ENCODE results near the gene LYAR. TPM values are rescaled to one million over a fixed set of nuclear protein-coding genes. Genes with fewer than 3 reads are reported as not detected.

Gene LYAR
- total and polyA plus RNA-seq, 2 of the 13 experiments (the other 11 are each of a cell fraction or from before 2014, with no cell fraction given): 7.8 to 94.2 TPM

GRCh38 chr4:4260185-4260751 is 29.7 kb downstream of the LYAR start (continued):
- TF ChIP-seq, protein P1, sequence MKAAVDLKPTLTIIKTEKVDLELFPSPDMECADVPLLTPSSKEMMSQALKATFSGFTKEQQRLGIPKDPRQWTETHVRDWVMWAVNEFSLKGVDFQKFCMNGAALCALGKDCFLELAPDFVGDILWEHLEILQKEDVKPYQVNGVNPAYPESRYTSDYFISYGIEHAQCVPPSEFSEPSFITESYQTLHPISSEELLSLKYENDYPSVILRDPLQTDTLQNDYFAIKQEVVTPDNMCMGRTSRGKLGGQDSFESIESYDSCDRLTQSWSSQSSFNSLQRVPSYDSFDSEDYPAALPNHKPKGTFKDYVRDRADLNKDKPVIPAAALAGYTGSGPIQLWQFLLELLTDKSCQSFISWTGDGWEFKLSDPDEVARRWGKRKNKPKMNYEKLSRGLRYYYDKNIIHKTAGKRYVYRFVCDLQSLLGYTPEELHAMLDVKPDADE (CRISPR knock-in tag; IDR thresholded peaks at IDR 0.05): no peak
- TF ChIP-seq ZNF558 (CRISPR knock-in tag; IDR thresholded peaks at IDR 0.05; ENCODE audit: borderline replicate concordance) (no peak), HNRNPL (IDR thresholded peaks at IDR 0.05; ENCODE audit: low read depth, low read length) (no peak), TBP (CRISPR knock-in tag; IDR thresholded peaks at IDR 0.05) (no peak), ONECUT2 (CRISPR knock-in tag; IDR thresholded peaks at IDR 0.05) (0 out of 2 replicates have a peak, but pooled peaks have one; percentile 25), MEF2D (CRISPR knock-in tag; IDR thresholded peaks at IDR 0.05) (no peak), RARA (CRISPR knock-in tag; IDR thresholded peaks at IDR 0.05) (no peak), SAP130 (CRISPR knock-in tag; IDR thresholded peaks at IDR 0.05; ENCODE audit: low read depth) (peak; percentile 24; the same call in 1 of the 2 replicates), KLF6 (CRISPR knock-in tag; IDR thresholded peaks at IDR 0.05) (no peak), BRCA1 (CRISPR knock-in tag; IDR thresholded peaks at IDR 0.05) (no peak), NR1H2 (CRISPR knock-in tag; IDR thresholded peaks at IDR 0.05; ENCODE audit: borderline replicate concordance, low read depth) (no peak), ZNF543 (CRISPR knock-in tag; IDR thresholded peaks at IDR 0.05) (no peak)
- TF ChIP-seq, protein P2, sequence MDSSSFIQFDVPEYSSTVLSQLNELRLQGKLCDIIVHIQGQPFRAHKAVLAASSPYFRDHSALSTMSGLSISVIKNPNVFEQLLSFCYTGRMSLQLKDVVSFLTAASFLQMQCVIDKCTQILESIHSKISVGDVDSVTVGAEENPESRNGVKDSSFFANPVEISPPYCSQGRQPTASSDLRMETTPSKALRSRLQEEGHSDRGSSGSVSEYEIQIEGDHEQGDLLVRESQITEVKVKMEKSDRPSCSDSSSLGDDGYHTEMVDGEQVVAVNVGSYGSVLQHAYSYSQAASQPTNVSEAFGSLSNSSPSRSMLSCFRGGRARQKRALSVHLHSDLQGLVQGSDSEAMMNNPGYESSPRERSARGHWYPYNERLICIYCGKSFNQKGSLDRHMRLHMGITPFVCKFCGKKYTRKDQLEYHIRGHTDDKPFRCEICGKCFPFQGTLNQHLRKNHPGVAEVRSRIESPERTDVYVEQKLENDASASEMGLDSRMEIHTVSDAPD (CRISPR knock-in tag; IDR thresholded peaks at IDR 0.05): no peak
- TF ChIP-seq, protein P3, sequence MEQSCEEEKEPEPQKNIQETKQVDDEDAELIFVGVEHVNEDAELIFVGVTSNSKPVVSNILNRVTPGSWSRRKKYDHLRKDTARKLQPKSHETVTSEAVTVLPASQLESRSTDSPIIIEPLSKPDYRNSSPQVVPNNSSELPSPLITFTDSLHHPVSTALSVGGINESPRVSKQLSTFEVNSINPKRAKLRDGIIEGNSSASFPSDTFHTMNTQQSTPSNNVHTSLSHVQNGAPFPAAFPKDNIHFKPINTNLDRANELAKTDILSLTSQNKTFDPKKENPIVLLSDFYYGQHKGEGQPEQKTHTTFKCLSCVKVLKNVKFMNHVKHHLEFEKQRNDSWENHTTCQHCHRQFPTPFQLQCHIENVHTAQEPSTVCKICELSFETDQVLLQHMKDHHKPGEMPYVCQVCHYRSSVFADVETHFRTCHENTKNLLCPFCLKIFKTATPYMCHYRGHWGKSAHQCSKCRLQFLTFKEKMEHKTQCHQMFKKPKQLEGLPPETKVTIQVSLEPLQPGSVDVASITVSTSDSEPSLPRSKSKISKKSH (CRISPR knock-in tag; IDR thresholded peaks at IDR 0.05; ENCODE audit: borderline replicate concordance): no peak
- TF ChIP-seq, protein P4, sequence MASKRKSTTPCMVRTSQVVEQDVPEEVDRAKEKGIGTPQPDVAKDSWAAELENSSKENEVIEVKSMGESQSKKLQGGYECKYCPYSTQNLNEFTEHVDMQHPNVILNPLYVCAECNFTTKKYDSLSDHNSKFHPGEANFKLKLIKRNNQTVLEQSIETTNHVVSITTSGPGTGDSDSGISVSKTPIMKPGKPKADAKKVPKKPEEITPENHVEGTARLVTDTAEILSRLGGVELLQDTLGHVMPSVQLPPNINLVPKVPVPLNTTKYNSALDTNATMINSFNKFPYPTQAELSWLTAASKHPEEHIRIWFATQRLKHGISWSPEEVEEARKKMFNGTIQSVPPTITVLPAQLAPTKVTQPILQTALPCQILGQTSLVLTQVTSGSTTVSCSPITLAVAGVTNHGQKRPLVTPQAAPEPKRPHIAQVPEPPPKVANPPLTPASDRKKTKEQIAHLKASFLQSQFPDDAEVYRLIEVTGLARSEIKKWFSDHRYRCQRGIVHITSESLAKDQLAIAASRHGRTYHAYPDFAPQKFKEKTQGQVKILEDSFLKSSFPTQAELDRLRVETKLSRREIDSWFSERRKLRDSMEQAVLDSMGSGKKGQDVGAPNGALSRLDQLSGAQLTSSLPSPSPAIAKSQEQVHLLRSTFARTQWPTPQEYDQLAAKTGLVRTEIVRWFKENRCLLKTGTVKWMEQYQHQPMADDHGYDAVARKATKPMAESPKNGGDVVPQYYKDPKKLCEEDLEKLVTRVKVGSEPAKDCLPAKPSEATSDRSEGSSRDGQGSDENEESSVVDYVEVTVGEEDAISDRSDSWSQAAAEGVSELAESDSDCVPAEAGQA (IDR thresholded peaks at IDR 0.05; ENCODE audit: low read depth): no peak
- TF ChIP-seq, protein P4 (CRISPR knock-in tag; IDR thresholded peaks at IDR 0.05; ENCODE audit: borderline replicate concordance): no peak
- TF ChIP-seq, protein P5, sequence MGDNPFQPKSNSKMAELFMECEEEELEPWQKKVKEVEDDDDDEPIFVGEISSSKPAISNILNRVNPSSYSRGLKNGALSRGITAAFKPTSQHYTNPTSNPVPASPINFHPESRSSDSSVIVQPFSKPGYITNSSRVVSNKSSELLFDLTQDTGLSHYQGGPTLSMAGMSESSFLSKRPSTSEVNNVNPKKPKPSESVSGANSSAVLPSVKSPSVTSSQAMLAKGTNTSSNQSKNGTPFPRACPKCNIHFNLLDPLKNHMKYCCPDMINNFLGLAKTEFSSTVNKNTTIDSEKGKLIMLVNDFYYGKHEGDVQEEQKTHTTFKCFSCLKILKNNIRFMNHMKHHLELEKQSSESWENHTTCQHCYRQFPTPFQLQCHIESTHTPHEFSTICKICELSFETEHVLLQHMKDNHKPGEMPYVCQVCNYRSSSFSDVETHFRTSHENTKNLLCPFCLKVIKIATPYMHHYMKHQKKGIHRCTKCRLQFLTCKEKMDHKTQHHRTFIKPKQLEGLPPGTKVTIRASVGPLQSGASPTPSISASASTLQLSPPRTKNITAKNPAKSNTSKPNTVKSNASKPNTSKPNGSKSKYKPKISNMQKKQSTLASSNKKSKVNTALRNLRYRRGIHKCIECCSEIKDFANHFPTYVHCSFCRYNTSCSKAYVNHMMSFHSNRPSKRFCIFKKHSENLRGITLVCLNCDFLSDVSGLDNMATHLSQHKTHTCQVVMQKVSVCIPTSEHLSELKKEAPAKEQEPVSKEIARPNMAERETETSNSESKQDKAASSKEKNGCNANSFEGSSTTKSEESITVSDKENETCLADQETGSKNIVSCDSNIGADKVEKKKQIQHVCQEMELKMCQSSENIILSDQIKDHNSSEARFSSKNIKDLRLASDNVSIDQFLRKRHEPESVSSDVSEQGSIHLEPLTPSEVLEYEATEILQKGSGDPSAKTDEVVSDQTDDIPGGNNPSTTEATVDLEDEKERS (CRISPR knock-in tag; IDR thresholded peaks at IDR 0.05): no peak

Measured in HepG2 (cell line).